AG09309 (cell line): ENCODE data around the gene CCDC3.

Experiments used
- DNase-seq: peaks from one replicate; pipeline ENCODE4 v3.0.0-alpha.2; 2010; ENCODE audit warnings: low read depth
- H3K4me3 ChIP-seq: 2 replicates; pipeline ENCODE4 v1.5.1; 2011; ENCODE audit warnings: mild to moderate bottlenecking, low read depth, low read length, moderate library complexity; ENCODE audit not compliant: control insufficient read depth
- TF ChIP-seq, protein P1 (sequence below): IDR thresholded peaks from 2 replicates; pipeline ENCODE4 v1.5.1; 2011; ENCODE audit warnings: mild to moderate bottlenecking, low read depth, low read length, inconsistent platforms; ENCODE audit not compliant: insufficient read depth, control insufficient read depth; ENCODE audit errors: missing control alignments

Gene CCDC3

GRCh38 chr10:12946372-12946771 lies 55.1 kb downstream of the CCDC3 start:
- TF ChIP-seq, protein P1, sequence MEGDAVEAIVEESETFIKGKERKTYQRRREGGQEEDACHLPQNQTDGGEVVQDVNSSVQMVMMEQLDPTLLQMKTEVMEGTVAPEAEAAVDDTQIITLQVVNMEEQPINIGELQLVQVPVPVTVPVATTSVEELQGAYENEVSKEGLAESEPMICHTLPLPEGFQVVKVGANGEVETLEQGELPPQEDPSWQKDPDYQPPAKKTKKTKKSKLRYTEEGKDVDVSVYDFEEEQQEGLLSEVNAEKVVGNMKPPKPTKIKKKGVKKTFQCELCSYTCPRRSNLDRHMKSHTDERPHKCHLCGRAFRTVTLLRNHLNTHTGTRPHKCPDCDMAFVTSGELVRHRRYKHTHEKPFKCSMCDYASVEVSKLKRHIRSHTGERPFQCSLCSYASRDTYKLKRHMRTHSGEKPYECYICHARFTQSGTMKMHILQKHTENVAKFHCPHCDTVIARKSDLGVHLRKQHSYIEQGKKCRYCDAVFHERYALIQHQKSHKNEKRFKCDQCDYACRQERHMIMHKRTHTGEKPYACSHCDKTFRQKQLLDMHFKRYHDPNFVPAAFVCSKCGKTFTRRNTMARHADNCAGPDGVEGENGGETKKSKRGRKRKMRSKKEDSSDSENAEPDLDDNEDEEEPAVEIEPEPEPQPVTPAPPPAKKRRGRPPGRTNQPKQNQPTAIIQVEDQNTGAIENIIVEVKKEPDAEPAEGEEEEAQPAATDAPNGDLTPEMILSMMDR = no peak
- H3K4me3 ChIP-seq = no peak overlapping the region

DNA sequence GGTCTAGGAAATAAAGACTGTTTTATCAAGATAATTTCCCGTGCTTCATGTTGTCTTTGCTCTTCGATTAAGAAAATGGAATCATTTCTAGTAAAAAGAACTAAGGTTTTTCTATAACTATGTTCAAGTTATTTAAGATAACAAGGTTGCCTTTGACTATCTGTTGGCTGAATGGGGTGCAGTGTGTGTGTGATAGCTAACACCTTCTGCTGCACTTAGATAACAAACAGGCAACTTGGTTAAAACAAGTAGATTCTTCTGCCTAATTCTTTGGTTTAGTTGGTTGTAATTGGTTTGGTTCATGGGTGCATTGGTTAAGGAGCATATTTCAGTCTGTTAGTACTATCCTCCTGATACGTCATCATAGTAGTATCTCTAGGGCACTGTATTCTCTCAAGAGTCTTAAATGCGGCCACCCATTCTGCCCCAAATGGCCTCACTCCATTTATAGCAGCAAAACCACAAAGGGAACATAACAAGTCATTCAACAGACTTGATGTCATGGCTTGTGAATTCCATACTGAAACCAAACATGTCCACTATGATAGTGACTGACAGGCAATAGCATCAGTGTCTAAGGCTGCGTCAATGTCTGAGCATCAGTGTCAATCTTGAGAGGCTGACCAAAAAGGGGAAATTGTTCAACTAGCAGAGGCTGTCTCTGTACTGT lies 55.7 kb downstream of the CCDC3 start:
- no peak overlapping the region for H3K4me3 ChIP-seq
- no peak for DNase-seq
- TF ChIP-seq, protein P1 = no peak

More at GRCh38 chr10:12946372-12946771, 55.1 kb downstream of the CCDC3 start:
- DNase-seq = no peak

DNA sequence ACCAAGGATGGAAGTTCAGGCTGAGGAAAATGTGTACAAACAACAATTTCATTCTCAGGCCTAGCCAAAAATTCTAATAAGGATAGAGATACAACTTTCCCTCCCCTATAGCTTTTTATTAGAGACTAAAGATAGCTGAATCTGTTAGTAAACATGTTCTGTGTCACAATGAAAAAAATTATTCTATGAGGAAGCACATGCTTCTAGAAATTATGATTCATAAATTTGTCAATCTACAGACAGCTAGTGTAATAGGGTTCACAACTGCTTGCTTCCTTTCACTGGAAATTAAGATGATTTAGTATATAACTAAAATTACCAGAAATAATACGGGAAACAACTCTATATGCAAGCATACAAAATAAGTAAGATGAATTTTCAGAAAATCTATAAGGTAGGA lies 56.6 kb downstream of the CCDC3 start:
- no peak for DNase-seq
- H3K4me3 ChIP-seq = no peak overlapping the region
- TF ChIP-seq, protein P1 = no peak

DNA sequence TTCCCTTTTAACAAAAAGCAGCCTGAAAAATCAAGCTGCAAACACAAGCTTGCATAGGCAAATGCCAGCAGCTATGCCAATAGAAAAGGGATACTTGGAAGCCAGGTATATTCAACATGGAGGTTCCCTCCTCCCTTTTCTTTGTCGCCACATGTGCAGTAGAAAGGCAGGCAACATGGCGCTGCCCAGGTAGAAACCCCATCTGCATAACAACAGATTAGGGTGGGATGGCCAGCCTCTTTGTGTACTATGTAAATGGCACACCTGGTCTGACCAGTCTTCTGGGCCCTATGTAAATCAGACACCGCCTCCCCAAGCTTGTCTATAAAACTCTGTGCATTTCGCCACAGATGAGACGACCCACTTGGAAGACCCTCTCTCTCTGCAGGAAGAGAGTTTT lies 58.1 kb downstream of the CCDC3 start:
- TF ChIP-seq, protein P1 = no peak
- no peak overlapping the region for H3K4me3 ChIP-seq
- DNase-seq = no peak

DNA sequence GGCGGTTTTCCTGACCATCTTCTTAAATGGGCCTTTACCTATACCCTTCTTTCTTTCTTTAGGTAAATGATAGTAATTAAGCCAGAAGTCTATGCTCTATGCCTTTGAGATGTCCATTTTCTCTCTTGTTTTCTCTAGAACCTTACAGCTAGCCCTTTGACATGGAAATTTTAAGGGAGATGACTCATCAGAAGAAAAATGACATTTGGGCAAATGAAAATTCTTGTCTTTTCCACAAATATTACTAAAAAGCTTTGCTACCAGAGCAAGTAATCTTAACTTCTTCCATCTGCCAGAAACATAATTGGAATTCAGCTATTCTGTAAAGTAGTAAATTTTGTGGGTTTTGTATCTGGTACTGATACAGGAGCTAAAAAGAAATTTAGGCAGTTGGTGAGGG lies 59.5 kb downstream of the CCDC3 start:
- H3K4me3 ChIP-seq = no peak overlapping the region
- no peak for DNase-seq
- TF ChIP-seq, protein P1 = no peak

- TF ChIP-seq, protein P1 = no peak
Measured at GRCh38 chr10:12940791-12941190, 60.7 kb downstream of the CCDC3 start.

More at GRCh38 chr10:12940791-12941190, 60.7 kb downstream of the CCDC3 start:
- DNase-seq = no peak
- no peak overlapping the region for H3K4me3 ChIP-seq
